Smooth muscle cell (in vitro differentiated cells): ENCODE results near the gene DAND5. TPM values are rescaled to one million over a fixed set of nuclear protein-coding genes. Genes with fewer than 3 reads are reported as not detected.

Source experiments
- DNase-seq: peaks from one replicate; lab custom pipeline; 2025; ENCODE audit not compliant: unreplicated experiment; lab: John Stamatoyannopoulos, UW
- H2AFZ ChIP-seq: fragments of 200-600 bp; sonication (generic); 2 replicates; pipeline ENCODE4 v1.6.0; 2016; ENCODE audit warnings: antibody characterized with exemption, low read depth, mild to moderate bottlenecking
- H3F3A ChIP-seq: fragments of 200-600 bp; sonication (generic); 2 replicates; pipeline ENCODE4 v1.6.0; 2017; ENCODE audit warnings: antibody characterized with exemption, low read depth
- H3K27ac ChIP-seq: fragments of 200-600 bp; sonication (generic); 2 replicates; pipeline ENCODE4 v1.5.1; 2016; ENCODE audit warnings: low read depth, mild to moderate bottlenecking
- H3K27me3 ChIP-seq: fragments of 200-600 bp; sonication (generic); 2 replicates; pipeline ENCODE4 v1.6.1; 2016; ENCODE audit warnings: low read depth, mild to moderate bottlenecking
- H3K36me3 ChIP-seq: fragments of 200-600 bp; sonication (generic); 2 replicates; pipeline ENCODE4 v1.5.1; 2016; ENCODE audit warnings: low read depth
- H3K4me1 ChIP-seq: fragments of 200-600 bp; sonication (generic); 2 replicates; pipeline ENCODE4 v1.5.1; 2016; ENCODE audit warnings: low read depth
- H3K4me2 ChIP-seq: fragments of 200-600 bp; sonication (generic); 2 replicates; pipeline ENCODE4 v1.6.0; 2016; ENCODE audit warnings: mild to moderate bottlenecking
- H3K4me3 ChIP-seq: fragments of 200-600 bp; sonication (generic); 2 replicates; pipeline ENCODE4 v1.5.1; 2016; ENCODE audit warnings: mild to moderate bottlenecking
- H3K79me2 ChIP-seq: fragments of 200-600 bp; sonication (generic); 2 replicates; pipeline ENCODE4 v1.6.0; 2016; ENCODE audit warnings: low read depth, mild to moderate bottlenecking
- H3K9ac ChIP-seq: fragments of 200-600 bp; sonication (generic); 2 replicates; pipeline ENCODE4 v1.6.0; 2016; ENCODE audit warnings: low read depth
- H3K9me3 ChIP-seq: fragments of 200-600 bp; sonication (generic); replicated peaks from 2 replicates; pipeline ENCODE4 v1.5.1; 2016; ENCODE audit warnings: low read depth
- H4K20me1 ChIP-seq: fragments of 200-600 bp; sonication (generic); 2 replicates; pipeline ENCODE4 v1.6.0; 2016; ENCODE audit warnings: low read depth
- WGBS: methylation state at CpG from one replicate; pipeline ENCODE4 v1.1.7; 2016; ENCODE audit warnings: low lambda C conversion rate; 5-methylcytosine and 5-hydroxymethylcytosine counted together
- polyA plus RNA-seq: library from polyadenylated mRNA; unstranded; fragments of >200 nt; fragmentation: Nextera tagmentation; extraction: Ambion mirVana; gene quantifications from 2 replicates; pipeline ENCODE4 v1.2.1, GENCODE V29; 2016
- total RNA-seq: library from RNA; depleted of rRNA; stranded (reverse); fragments of >200 nt; gene quantifications from 2 replicates; pipeline ENCODE4 v1.2.3, GENCODE V29; 2014
- TF ChIP-seq, protein P1 (sequence below): fragments of 200-600 bp; sonication (generic); IDR thresholded peaks from 2 replicates; pipeline ENCODE4 v1.5.1; 2017; ENCODE audit warnings: borderline replicate concordance, mild to moderate bottlenecking, antibody characterized with exemption; ENCODE audit not compliant: insufficient read depth, poor library complexity, severe bottlenecking

The DAND5 gene
- total and polyA plus RNA-seq, 2 experiments from 2014 or later = not detected

- peaks cover 100% of the 10 kb centered on the region for H3K27me3 ChIP-seq
- peak overlapping the region; percentile 84 for H3K4me2 ChIP-seq
- H3K9ac ChIP-seq = no peak overlapping the region
- H3K79me2 ChIP-seq = no peaks in the 10 kb centered on the region
- H3K27ac ChIP-seq = no peak overlapping the region
- no peaks in the 10 kb centered on the region for H3K36me3 ChIP-seq
- H4K20me1 ChIP-seq = peaks cover 94% of the 10 kb centered on the region
- H2AFZ ChIP-seq = no peak overlapping the region
- TF ChIP-seq, protein P1, sequence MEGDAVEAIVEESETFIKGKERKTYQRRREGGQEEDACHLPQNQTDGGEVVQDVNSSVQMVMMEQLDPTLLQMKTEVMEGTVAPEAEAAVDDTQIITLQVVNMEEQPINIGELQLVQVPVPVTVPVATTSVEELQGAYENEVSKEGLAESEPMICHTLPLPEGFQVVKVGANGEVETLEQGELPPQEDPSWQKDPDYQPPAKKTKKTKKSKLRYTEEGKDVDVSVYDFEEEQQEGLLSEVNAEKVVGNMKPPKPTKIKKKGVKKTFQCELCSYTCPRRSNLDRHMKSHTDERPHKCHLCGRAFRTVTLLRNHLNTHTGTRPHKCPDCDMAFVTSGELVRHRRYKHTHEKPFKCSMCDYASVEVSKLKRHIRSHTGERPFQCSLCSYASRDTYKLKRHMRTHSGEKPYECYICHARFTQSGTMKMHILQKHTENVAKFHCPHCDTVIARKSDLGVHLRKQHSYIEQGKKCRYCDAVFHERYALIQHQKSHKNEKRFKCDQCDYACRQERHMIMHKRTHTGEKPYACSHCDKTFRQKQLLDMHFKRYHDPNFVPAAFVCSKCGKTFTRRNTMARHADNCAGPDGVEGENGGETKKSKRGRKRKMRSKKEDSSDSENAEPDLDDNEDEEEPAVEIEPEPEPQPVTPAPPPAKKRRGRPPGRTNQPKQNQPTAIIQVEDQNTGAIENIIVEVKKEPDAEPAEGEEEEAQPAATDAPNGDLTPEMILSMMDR = no peak
- H3F3A ChIP-seq = no peaks in the 10 kb centered on the region
- H3K9me3 ChIP-seq = no peaks in the 10 kb centered on the region
- H3K4me3 ChIP-seq = peak overlapping the region; percentile 40
- H3K4me1 ChIP-seq = peaks cover 25% of the 10 kb centered on the region
- no peak for DNase-seq
- 5% methylated on average over 35 of the region's 35 CpGs for WGBS
These were observed 44.9 kb downstream of the DAND5 start for GRCh38 chr19:13014101-13014920.

DNA sequence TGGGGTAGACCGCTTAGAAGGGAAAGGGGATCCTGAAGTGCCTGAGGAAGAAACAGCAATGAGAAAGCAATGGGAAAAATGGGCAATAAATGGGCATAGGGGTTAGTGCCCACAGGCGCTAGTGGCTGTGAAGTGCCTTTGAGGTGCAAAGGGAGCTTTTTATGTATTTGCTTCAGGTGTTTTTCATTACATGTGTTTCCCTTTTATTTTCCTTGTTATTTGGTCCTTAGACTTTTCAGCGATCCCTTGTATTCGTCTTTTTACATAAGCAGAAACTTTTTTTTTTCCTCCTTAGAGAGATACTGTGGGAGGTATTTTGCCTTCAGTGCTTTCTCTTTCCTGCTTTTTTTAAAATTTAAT lies 45.5 kb downstream of the DAND5 start:
- Histone ChIP-seq H3K36me3 (no peaks in the 10 kb centered on the region), H3K79me2 (no peaks in the 10 kb centered on the region), H4K20me1 (peaks cover 94% of the 10 kb centered on the region), H3K4me2 (no peak overlapping the region), H3K4me3 (no peak overlapping the region), H3F3A (no peaks in the 10 kb centered on the region), H3K9ac (no peak overlapping the region), H3K4me1 (peaks cover 27% of the 10 kb centered on the region), H3K27ac (no peak overlapping the region), H3K9me3 (no peaks in the 10 kb centered on the region), H2AFZ (no peak overlapping the region), H3K27me3 (peaks cover 100% of the 10 kb centered on the region)
- WGBS = 29% methylated on average over 4 of the region's 4 CpGs
- DNase-seq = no peak
- TF ChIP-seq, protein P1 = no peak

GRCh38 chr19:13015361-13016223 lies 46.2 kb downstream of the DAND5 start:
- no peak overlapping the region for H3K9ac ChIP-seq
- peaks cover 100% of the 10 kb centered on the region for H3K27me3 ChIP-seq
- H2AFZ ChIP-seq = no peak overlapping the region
- no peaks in the 10 kb centered on the region for H3F3A ChIP-seq
- TF ChIP-seq, protein P1 = no peak
- no peak for DNase-seq
- no peaks in the 10 kb centered on the region for H3K9me3 ChIP-seq
- no peak overlapping the region for H3K4me3 ChIP-seq
- H3K79me2 ChIP-seq = no peaks in the 10 kb centered on the region
- 24% methylated on average over 12 of the region's 12 CpGs for WGBS
- H3K4me2 ChIP-seq = no peak overlapping the region
- H4K20me1 ChIP-seq = peaks cover 94% of the 10 kb centered on the region
- peaks cover 31% of the 10 kb centered on the region for H3K4me1 ChIP-seq
- H3K36me3 ChIP-seq = no peaks in the 10 kb centered on the region
- H3K27ac ChIP-seq = no peak overlapping the region
